GM12865 (cell line): ENCODE measurements around the gene DNAJC7.

ENCODE experiments used
- DNase-seq: peaks from one replicate; pipeline ENCODE4 v3.0.0; 2010; ENCODE audit warnings: low read depth
- H3K4me3 ChIP-seq: 2 replicates; pipeline ENCODE4 v1.5.1; 2011; ENCODE audit warnings: mild to moderate bottlenecking, low read depth, low read length, control low read depth
- CTCF ChIP-seq: IDR thresholded peaks from 2 replicates; pipeline ENCODE4 v1.5.1; 2011; ENCODE audit warnings: low read length, control low read depth, low read depth, inconsistent platforms; ENCODE audit not compliant: insufficient read depth; ENCODE audit errors: missing control alignments

DNAJC7 gene

GRCh38 chr17:41974658-41975057 lies 42.6 kb downstream of the DNAJC7 start:
- TF ChIP-seq CTCF, result no peak
- H3K4me3 ChIP-seq, result no peak overlapping the region
- DNase-seq, result no peak

GRCh38 chr17:41974031-41974430 lies 43.2 kb downstream of the DNAJC7 start:
- H3K4me3 ChIP-seq, result no peak overlapping the region
- DNase-seq, result no peak
- no peak for TF ChIP-seq CTCF

GRCh38 chr17:41973408-41973811 lies 43.8 kb downstream of the DNAJC7 start:
- DNase-seq, result no peak
- H3K4me3 ChIP-seq, result no peak overlapping the region
- TF ChIP-seq CTCF, result no peak

GRCh38 chr17:41972571-41973407 lies 44.5 kb downstream of the DNAJC7 start:
- no peak for TF ChIP-seq CTCF
- DNase-seq, result peak; percentile 78
- H3K4me3 ChIP-seq, result no peak overlapping the region

- DNase-seq, result no peak
- no peak for TF ChIP-seq CTCF
- no peak overlapping the region for H3K4me3 ChIP-seq
These were observed 45.3 kb downstream of the DNAJC7 start for GRCh38 chr17:41971721-41972523.

- no peak overlapping the region for H3K4me3 ChIP-seq
- TF ChIP-seq CTCF, result no peak
- DNase-seq, result no peak
These were observed 46.3 kb downstream of the DNAJC7 start for GRCh38 chr17:41970901-41971331.
